ENCODE data around the gene SLC25A43.

DNA sequence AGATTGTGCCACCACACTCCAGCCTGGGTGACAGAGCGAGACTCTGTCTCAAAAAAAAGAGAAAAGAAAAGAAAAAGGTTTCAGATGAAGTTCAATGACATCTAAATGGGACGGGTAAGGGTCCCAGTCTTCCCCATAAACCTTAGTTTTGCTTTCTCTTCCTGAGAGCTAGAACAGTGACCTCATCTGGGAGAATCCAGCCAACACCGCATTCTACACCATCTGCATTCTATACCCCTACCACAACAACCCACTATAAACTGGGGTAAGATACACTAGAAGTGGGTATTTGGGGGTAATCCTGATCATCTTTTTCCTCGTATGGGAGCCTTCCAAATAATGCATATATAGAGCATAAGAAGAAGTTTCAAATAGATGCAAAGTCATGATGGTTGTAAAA, 18.2 kb downstream of the SLC25A43 start:
- TF ChIP-seq, protein P1, sequence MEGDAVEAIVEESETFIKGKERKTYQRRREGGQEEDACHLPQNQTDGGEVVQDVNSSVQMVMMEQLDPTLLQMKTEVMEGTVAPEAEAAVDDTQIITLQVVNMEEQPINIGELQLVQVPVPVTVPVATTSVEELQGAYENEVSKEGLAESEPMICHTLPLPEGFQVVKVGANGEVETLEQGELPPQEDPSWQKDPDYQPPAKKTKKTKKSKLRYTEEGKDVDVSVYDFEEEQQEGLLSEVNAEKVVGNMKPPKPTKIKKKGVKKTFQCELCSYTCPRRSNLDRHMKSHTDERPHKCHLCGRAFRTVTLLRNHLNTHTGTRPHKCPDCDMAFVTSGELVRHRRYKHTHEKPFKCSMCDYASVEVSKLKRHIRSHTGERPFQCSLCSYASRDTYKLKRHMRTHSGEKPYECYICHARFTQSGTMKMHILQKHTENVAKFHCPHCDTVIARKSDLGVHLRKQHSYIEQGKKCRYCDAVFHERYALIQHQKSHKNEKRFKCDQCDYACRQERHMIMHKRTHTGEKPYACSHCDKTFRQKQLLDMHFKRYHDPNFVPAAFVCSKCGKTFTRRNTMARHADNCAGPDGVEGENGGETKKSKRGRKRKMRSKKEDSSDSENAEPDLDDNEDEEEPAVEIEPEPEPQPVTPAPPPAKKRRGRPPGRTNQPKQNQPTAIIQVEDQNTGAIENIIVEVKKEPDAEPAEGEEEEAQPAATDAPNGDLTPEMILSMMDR (IDR thresholded peaks at IDR 0.05; ENCODE audit: poor library complexity) = no peak
- TF ChIP-seq EZH2 (IDR thresholded peaks at IDR 0.05; ENCODE audit: borderline replicate concordance) = no peak
